Motor neuron (in vitro differentiated cells): ENCODE results near the gene AGK. TPM values are rescaled to one million over a fixed set of nuclear protein-coding genes. Genes with fewer than 3 reads are reported as not detected.
"Not testable (repeated sequence)": the region's sequence is repeated elsewhere in the genome, so short reads cannot be mapped to it uniquely, and the experiment has no call there.

ENCODE experiments used
- ATAC-seq, 8 experiments: fragments of 200-7000 bp; cut with Tn5 transposase; replicated peaks in 6 of 8; 2 replicates each; pipeline ENCODE4 v1.8.0; 2021; ENCODE audit warnings: mild to moderate bottlenecking in 8 of 8, moderate library complexity in 8 of 8
- H3K27ac ChIP-seq, 2 donors: fragments of 250-450 bp; sonication (Bioruptor Pico); 2 replicates each; pipeline ENCODE4 v1.9.0; 2021; ENCODE audit warnings: antibody characterized with exemption in 2 of 2, mild to moderate bottlenecking in 2 of 2, moderate library complexity in 1 of 2
- H3K4me1 ChIP-seq, 2 donors: fragments of 250-450 bp; sonication (Bioruptor Pico); replicated peaks in 1 of 2; 2 replicates each; pipeline ENCODE4 v1.6.1; 2021; ENCODE audit warnings: antibody characterized with exemption in 2 of 2, mild to moderate bottlenecking in 2 of 2, moderate library complexity in 1 of 2
- H3K4me3 ChIP-seq, 5 donors: fragments of 250-450 bp; sonication (Bioruptor Pico); 2 replicates each; pipeline ENCODE4 v1.9.0; 2021; ENCODE audit warnings: antibody characterized with exemption in 5 of 5, mild to moderate bottlenecking in 5 of 5, moderate library complexity in 4 of 5
- WGBS, 10 experiments: fragments of 450-650 bp; shearing (Covaris generic); methylation state at CpG; one replicate each; pipeline ENCODE4 v1.0.0; 2022; 5-methylcytosine and 5-hydroxymethylcytosine counted together
- in situ Hi-C, 9 experiments: fragments of 400-800 bp; cut with MboI; loops; one replicate each; pipeline ENCODE4 v1.15.0; 2021; ENCODE audit warnings: low sequenced_read_pairs in 9 of 9, low pct_unique_long_range_greater_than_20kb in 2 of 9; ENCODE audit not compliant: unreplicated experiment in 9 of 9
- total RNA-seq, 8 experiments: library from RNA; unstranded; fragments of 300-600 nt; gene quantifications; 2 replicates each; pipeline versions ENCODE4 v1.2.3 to v1.2.4, GENCODE V29; 2022

AGK gene
- total RNA-seq, 8 experiments from 2014 or later, result 27.7 to 253 (median 39.5) TPM

DNA sequence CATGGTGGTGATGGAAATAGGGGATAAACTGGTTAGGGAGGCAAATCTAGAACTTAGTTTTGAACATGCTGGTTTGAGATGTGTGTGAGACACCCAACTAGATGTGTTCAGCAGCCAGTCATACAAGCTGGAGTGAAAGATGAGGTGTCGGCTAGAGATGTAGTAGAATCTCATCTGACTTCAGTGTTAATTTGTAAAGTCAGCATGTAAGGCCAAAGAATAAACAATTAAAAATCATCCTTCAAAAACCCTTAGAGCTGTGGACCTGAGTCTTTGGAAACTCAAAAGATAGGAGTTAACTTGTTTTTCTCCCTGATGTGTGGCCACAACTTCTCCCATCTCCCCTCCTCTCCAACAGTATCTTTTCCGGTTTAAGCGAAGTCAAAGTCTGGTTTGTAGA is 22.8 kb upstream of the AGK start:
- Histone ChIP-seq H3K27ac (no peak overlapping the region), H3K4me3 (no peak overlapping the region), H3K4me1 (peaks cover 2% of the 10 kb centered on the region in 2 donors)
- in situ Hi-C loops, result loop anchor here in 4 of 9 experiments (25.0 kb wide), 3 partner anchors 109 to 516 kb away; partner anchors contain the start of genes TMEM178B (in 2 of the 4) and MRPS33 (in 1 of the 4)
- WGBS, 10 experiments, result 15 to 100% (median 88%) methylated on average over 2 to 3 of the region's 3 CpGs; no CpG with 5 or more reads in 4 of the 10 experiments
- ATAC-seq, result no peak

DNA sequence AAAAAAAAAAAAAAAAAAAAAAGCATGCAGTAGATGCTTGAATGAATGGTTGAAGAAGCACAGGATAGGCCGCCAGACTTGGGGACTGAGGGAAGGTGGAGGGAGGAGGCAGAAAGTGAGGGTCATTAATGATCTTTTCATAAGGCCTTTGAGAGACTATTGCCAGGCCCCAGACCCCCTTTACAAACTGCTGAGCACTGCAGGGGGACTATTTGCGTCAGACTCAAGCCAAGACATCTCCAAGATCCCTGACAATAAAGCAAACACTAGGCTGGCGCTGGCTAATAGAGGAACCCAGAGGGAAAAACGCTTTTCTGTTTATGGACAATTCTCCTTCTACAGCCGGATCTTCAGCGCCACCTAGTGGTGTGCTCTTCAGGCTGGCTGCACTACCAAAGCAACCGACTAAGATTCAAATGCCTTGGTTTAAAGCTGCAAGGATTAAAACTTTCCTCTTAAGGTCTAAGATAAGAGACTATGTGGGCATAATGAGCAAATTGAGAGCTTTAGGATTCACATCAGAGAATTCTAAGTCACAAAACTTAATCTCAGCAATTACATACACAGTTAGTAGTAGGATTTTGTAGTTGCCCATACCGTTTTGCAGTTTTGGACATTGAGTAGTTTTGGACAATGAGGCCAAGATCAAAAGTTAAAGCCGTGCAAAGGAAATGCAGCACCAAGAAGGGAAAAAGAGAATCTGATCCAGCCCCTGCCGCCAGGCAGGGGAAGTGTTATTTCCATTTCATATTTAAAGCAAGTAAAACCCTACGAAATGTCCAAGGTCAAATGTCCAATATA is 17.9 kb upstream of the AGK start:
- in situ Hi-C loops, result loop anchor here in 4 of 9 experiments (25.0 kb wide), 3 partner anchors 104 to 521 kb away; partner anchors contain the start of genes TMEM178B (in 2 of the 4) and MRPS33 (in 1 of the 4)
- WGBS, 10 experiments, result 18 to 70% (median 40%) methylated on average over 2 to 10 of the region's 11 CpGs
- H3K4me3 ChIP-seq, result peak overlapping the region in 4 of 5 donors; percentile 4 to 18 (median 8)

DNA sequence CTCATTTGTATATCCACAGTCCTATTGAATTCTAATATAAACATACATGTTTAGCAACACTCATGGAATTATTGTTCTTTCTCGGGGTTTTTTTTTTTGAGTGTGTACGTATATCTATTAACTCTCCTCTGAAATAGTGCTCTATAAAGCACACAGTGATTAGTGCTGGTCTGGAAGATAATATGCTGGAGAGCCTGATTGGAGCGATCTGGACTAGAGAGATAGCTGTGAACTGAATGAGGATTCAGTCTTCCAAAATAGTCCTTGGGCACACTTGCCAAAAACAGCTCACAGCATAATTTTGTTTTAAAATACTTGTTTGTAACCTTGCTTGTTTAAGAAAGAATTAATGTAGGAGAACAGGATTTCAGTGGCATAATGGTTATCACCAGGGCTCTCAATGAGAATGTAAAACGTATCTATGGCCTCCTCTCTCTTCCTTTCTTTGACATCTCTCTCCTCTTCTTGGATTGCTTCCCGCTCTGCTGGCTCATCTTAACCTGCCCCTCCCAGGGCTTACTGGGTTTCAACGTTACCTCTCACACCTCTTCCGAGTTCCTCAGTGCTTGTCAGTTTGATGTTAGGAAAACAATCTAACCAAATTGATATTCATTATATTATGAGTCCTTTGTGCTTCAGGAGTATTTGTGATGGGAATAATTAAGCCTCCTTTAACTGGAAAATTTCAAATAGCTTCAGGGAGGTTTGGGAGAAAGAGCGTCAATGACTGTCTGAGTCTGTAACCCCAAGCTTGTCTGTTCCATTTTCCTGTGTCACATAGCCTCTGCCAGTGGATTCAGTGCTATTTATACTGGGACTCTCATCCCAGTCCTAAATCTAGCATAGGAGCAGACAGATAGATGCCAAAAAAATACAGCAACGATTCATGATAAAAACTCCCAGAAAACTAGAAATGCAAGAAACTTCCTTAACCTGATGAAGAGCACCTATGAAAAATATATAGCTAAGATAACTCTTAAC is 16.2 kb upstream of the AGK start:
- in situ Hi-C loops, result loop anchor here in 4 of 9 experiments (25.0 kb wide), 3 partner anchors 102 to 523 kb away; partner anchors contain the start of genes TMEM178B (in 2 of the 4) and MRPS33 (in 1 of the 4)
- no peak overlapping the region for H3K4me3 ChIP-seq
- H3K4me1 ChIP-seq, result peaks cover 2% of the 10 kb centered on the region in 2 donors
- WGBS, 10 experiments, result 45 to 94% (median 80%) methylated on average over 3 to 9 of the region's 9 CpGs
- ATAC-seq, result no peak
- H3K27ac ChIP-seq, result no peak overlapping the region

More for the DNA sequence above, 17.9 kb upstream of the AGK start:
- Histone ChIP-seq H3K27ac (no peak overlapping the region), H3K4me1 (peaks cover 2% of the 10 kb centered on the region in 2 donors)
- peak; percentile 87 to 99 (median 96) for ATAC-seq

DNA sequence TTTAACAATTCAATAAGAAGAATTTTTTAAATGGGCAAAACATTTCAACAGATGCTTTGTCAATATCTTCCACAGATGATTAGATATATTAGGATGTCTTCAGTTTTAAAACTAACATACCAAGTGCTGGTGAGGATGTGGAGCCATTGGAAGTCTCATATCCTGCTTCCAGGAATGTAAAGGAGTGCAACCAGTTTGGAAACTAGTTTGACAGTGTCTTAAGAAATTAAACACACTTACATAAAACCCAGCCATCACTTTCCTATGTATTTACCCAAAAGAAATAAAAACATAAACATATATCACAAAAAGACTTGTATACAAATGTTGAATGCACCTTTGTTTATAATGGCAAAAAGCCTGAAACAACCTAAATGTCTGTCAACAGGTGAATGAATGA is 13.3 kb upstream of the AGK start:
- H3K4me1 ChIP-seq, result peaks cover 2% of the 10 kb centered on the region in 2 donors
- H3K4me3 ChIP-seq, result no peak overlapping the region
- in situ Hi-C loops, result loop anchor here in 4 of 9 experiments (25.0 kb wide), 3 partner anchors 99 to 526 kb away; partner anchors contain the start of genes TMEM178B (in 2 of the 4) and MRPS33 (in 1 of the 4)
- H3K27ac ChIP-seq, result no peak overlapping the region
- no peak for ATAC-seq

DNA sequence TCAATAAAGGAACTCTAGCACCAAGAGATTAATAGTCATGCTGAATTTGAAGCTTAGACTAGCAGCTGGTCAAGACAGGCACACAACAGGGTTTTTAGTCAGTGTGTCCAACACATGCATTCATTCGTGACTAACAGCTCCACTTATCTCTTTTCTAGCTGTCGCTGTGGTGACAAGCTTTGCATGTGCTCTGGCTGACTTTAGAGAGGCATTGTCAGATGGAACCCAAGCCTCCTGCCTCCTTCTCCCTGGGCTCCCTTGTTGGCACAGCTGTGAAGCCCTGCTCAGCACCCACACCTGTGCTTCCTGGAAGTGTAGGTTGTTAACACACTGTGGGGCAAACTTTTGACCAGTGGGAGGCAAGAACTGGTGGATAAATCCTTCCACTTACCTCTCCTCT is 9.8 kb upstream of the AGK start:
- Histone ChIP-seq H3K27ac (no peak overlapping the region), H3K4me3 (no peak overlapping the region), H3K4me1 (no peaks in the 10 kb centered on the region)
- in situ Hi-C loops, result loop anchor here in 4 of 9 experiments (25.0 kb wide), 3 partner anchors 96 to 529 kb away; partner anchors contain the start of genes TMEM178B (in 2 of the 4) and MRPS33 (in 1 of the 4)
- ATAC-seq, result peak in 1 of 8 experiments; percentile 69
- 50 to 100% (median 83%) methylated on average over 1 to 2 of the region's 2 CpGs; no CpG with 5 or more reads in 6 of the 10 experiments for WGBS, 10 experiments

DNA sequence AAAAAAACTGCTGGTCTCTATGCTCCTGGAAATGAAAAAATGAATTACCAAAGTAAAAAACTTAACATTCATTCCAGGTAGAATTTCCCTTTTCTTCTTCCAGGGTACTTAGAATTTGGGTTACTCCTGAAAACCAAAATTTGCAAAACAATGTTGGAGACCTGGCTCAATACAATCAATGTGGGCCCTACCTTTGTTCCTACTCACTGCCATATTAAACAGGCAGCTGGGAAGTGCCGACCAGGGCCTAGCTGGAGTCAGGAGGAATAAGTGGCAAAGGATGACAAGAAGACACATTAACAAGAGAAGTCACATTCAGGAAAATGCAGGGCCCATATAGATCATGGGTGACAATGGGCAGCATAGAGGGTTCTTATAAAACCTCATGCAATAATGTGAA is 6.4 kb upstream of the AGK start:
- no peak overlapping the region for H3K27ac ChIP-seq
- WGBS, 10 experiments, result 0 to 75% (median 33%) methylated on average over 1 of the region's 1 CpG; no CpG with 5 or more reads in 1 of the 10 experiments
- ATAC-seq, result no peak
- in situ Hi-C loops, result loop anchor here in 4 of 9 experiments (25.0 kb wide), 3 partner anchors 92 to 533 kb away; partner anchors contain the start of genes TMEM178B (in 2 of the 4) and MRPS33 (in 1 of the 4)
- H3K4me3 ChIP-seq, result no peak overlapping the region
- peaks cover 0 to under 1% of the 10 kb centered on the region in 2 donors for H3K4me1 ChIP-seq

DNA sequence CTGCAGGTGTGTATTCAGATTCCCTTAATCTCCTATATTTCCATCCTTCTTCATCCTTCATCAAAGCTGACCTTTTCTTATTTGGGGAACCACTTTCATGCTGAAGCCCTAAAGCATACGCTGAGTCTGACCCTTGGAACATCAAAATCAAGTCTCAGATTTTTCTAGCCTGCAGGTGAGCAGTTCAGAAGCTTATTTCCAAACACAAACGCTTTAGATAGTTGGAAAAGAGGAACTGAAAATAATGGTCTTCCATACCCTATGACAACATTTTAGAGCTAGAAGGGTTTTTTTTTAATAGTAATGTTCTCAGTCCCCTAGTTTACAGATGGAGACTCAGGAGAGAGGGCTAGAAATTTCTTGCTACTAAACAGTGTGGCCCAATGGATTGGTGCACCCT is 1.6 kb upstream of the AGK start:
- no peak for ATAC-seq
- 86 to 100% (median 100%) methylated on average over 1 to 2 of the region's 2 CpGs; no CpG with 5 or more reads in 1 of the 10 experiments for WGBS, 10 experiments
- Histone ChIP-seq H3K27ac (no peak overlapping the region), H3K4me1 (peaks cover 11 to 12% of the 10 kb centered on the region in 2 donors), H3K4me3 (no peak overlapping the region)
- in situ Hi-C loops, result loop anchor here in 4 of 9 experiments (25.0 kb wide), 3 partner anchors 88 to 537 kb away; partner anchors contain the start of genes TMEM178B (in 2 of the 4) and MRPS33 (in 1 of the 4)

DNA sequence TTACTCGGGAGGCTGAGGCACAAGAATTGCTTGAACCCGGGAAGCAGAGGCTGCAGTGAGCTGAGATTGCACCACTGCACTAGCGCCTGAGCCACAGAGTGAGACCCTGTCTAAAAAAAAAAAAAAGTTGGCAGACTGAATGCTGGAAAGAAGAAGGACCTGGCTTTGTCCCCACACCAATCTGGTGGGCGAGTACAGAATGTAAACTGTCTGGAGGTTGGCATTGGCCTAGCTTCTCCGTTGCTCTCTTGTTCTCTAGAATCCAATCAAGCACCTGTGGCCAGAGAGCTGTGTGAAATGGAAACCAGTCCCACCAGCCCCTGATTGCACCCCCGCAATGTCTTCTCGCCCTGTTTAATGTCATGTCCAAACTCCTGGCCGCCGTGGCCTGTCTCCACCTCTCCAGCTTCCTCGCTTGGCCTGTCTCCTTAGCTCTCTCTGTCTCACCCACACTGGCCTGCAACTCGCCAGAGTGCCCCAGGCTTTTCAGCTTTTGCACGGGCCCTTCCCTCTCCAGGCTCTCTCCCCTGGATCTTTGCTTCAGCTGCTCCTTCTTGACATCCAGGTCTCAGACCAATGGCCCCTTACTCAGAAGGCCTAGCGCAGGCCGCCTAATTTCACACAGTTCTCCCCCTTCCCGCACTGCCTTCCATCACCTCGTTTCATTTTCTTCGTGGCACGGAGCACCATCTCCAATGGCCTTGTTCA is 670 bp upstream of the AGK start:
- 15 to 100% (median 53%) methylated on average over 1 to 14 of the region's 18 CpGs; no CpG with 5 or more reads in 2 of the 10 experiments for WGBS, 10 experiments
- Histone ChIP-seq H3K4me3 (peak overlapping the region; percentile 68 to 91 (median 87)), H3K4me1 (peaks cover 11 to 12% of the 10 kb centered on the region in 2 donors), H3K27ac (peak overlapping the region; percentile 48 to 78)
- peak in 7 of 8 experiments; percentile 20 to 45 (median 35) for ATAC-seq
- in situ Hi-C loops, result no loop called here

DNA sequence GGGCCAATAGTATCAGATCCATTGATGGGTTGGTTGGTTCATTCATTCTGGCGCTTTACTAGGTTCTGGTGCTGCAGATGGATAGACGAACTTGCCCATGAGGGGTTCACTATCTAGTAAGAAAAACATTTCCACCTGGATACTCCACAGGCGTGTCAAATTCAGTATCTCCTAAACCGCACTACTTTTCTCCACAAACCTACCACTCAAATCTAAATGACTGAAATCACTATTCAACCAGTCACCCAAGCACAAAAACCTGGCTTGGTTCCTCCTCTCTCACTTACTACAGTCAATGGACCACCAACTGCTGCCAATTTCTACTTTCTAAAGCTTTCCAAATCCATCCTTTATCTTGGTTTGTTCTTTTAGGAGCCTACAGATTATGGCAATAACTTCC is 572 bp downstream of the AGK start:
- Histone ChIP-seq H3K27ac (peak overlapping the region in 1 of 2 donors; percentile 78), H3K4me3 (peak overlapping the region; percentile 68 to 91 (median 87)), H3K4me1 (peaks cover 11 to 12% of the 10 kb centered on the region in 2 donors)
- WGBS, 10 experiments, result 0 to 20% (median 10%) methylated on average over 1 to 4 of the region's 4 CpGs; no CpG with 5 or more reads in 1 of the 10 experiments
- in situ Hi-C loops, result no loop called here
- no peak for ATAC-seq

DNA sequence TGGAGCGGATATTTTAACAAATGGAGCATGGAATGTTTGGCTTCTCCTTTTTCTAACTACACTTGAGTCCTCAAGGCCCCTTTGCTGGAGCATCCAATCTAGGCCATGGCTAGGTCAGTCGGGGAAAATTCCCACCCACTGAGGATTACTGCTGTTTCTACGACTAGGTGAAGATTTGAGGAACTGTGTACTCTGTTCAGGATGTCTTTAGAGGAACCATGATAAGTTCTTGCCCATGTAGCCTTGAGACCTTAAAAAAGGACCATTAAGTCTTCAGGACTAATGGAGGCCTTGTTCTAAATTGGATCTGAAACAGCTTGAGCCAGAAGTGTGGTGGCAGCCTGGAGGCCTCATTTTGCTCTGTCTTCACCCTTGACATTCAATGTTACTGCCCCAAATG is 6.2 kb downstream of the AGK start:
- ATAC-seq, result peak in 1 of 8 experiments; percentile 12
- Histone ChIP-seq H3K27ac (no peak overlapping the region), H3K4me1 (peaks cover 0 to under 1% of the 10 kb centered on the region in 2 donors), H3K4me3 (no peak overlapping the region)
- in situ Hi-C loops, result no loop called here
- 68 to 100% (median 100%) methylated on average over 1 to 3 of the region's 3 CpGs; no CpG with 5 or more reads in 3 of the 10 experiments for WGBS, 10 experiments

DNA sequence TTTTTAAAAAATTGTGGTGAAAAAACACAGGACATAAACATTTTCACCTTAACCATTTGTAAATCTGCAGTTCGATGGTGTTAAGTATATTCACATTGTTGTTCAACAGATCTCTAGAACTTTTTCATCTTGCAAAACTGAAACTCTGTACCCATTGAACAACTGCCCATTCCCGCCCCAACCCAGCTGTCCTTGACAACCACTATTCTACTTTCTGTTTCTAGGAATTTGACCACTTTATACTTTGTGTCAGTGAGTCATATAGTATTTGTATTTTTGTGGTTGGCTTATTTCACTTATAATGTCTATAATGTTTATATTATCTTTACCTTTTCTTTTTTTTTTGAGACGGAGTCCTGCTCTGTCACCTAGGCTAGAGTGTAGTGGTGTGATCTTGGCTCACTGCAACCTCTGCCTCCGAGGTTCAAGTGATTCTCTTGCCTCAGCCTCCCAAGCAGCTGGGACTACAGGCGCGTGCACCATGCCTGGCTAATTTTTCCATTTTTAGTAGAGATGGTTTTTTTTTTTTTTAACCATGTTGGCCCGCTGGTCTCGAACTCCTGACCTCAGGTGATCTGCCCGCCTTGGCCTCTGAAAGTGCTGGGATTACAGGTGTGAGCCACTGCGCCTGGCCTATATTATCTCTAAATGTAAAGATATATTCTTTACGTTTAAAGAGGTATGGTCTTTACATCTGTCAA is 6.8 kb downstream of the AGK start:
- 91 to 100% (median 97%) methylated on average over 2 to 11 of the region's 11 CpGs for WGBS, 10 experiments
- peak in 2 of 8 experiments; percentile 60 to 92 for ATAC-seq
- H3K4me3 ChIP-seq, in situ Hi-C loops, H3K4me1 ChIP-seq, H3K27ac ChIP-seq: not testable (repeated sequence)
